ENCODE data around the gene KIF1B. TPM values are rescaled to one million over a fixed set of nuclear protein-coding genes. Genes with fewer than 3 reads are reported as not detected.
"Not testable (repeated sequence)": the region's sequence is repeated elsewhere in the genome, so short reads cannot be mapped to it uniquely, and the experiment has no call there.

Gene KIF1B
- total and polyA plus RNA-seq, 2 donors, result 5.5 to 6.9 TPM

DNA sequence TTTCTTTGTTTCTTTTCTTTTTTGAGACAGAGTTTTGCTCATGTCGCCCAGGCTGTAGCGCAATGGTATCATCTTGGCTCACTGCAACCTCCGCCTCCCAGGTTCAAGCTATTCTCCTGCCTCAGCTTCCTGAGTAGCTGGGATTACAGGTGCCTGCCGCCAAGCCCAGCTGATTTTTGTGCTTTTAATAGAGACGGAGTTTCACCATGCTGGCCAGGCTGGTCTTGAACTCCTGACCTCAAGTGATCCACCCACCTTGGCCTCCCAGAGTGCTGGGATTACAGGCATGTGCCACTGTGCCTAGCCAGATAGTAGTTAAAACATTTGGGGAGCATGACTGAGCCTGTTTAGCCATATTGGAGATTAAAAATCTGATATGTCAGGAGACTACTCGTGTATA lies 10.3 kb downstream of the KIF1B start:
- H3K36me3 ChIP-seq (ENCODE audit: control insufficient read depth in 2 of 2, insufficient read depth in 2 of 2, low read length in 1 of 2); DNase-seq (ENCODE audit: low read depth in 6 of 9, low spot score in 9 of 9); H3K4me1 ChIP-seq (ENCODE audit: control insufficient read depth in 2 of 2, insufficient read depth in 2 of 2, low read length in 2 of 2); H3K27ac ChIP-seq (ENCODE audit: low read depth in 1 of 2, low read length in 1 of 2); H3K4me3 ChIP-seq (ENCODE audit: low read length in 2 of 2); H3K27me3 ChIP-seq (ENCODE audit: control insufficient read depth in 2 of 2, insufficient read depth in 1 of 2, low read length in 1 of 2): not testable (repeated sequence)
- peaks cover 0 to 10% of the 10 kb centered on the region in 2 donors for H3K9me3 ChIP-seq (ENCODE audit: control insufficient read depth in 2 of 2, insufficient read depth in 1 of 2, low read length in 1 of 2)
- 98% methylated on average over 6 of the region's 6 CpGs for WGBS

DNA sequence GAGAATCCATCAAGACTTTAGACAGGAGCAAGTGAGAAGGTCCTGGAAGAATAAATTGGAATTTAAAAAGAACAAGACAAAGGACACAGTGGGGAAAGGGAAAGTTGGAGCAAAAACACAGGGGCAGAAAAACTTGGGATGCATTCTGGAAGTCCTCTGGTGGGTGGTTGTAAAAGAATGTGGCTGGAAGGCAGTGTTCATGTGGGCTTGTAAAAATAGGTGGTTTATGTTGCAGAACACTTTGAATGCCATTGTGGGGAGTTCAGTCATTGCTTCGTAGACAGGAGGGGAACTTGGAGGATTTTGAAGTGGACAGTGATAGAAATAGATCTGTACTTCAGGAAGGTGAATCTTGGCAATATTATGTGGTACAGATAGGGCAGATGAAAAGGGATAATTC lies 15.2 kb downstream of the KIF1B start:
- peaks cover 0 to 10% of the 10 kb centered on the region in 2 donors for H3K9me3 ChIP-seq (ENCODE audit: control insufficient read depth in 2 of 2, insufficient read depth in 1 of 2, low read length in 1 of 2)

DNA sequence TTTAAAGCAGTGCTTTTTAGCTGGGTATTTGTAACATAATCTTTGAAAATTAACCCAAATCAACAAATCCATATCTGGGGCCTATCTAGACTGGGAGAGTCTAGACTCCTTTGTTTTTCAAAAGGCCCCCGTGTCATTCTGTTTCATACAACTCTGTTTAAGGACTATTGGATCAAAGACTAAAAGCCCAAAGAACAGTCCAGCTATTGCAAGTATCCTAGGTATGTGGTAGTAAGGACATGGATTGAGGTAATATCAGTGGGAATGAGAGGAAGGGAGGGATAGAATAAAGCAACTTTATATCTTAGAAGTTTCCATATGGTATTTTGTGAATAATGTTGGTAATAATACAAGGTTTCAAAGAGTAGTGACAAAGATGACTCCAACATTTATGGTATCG lies 18.2 kb downstream of the KIF1B start:
- Histone ChIP-seq H3K4me3 (ENCODE audit: low read length in 2 of 2) (no peak overlapping the region), H3K36me3 (ENCODE audit: control insufficient read depth in 2 of 2, insufficient read depth in 2 of 2, low read length in 1 of 2) (no peaks in the 10 kb centered on the region), H3K4me1 (ENCODE audit: control insufficient read depth in 2 of 2, insufficient read depth in 2 of 2, low read length in 2 of 2) (no peaks in the 10 kb centered on the region), H3K27ac (ENCODE audit: low read depth in 1 of 2, low read length in 1 of 2) (no peak overlapping the region), H3K9me3 (ENCODE audit: control insufficient read depth in 2 of 2, insufficient read depth in 1 of 2, low read length in 1 of 2) (peaks cover 0 to 10% of the 10 kb centered on the region in 2 donors), H3K27me3 (ENCODE audit: control insufficient read depth in 2 of 2, insufficient read depth in 1 of 2, low read length in 1 of 2) (no peaks in the 10 kb centered on the region)
- 99% methylated on average over 2 of the region's 2 CpGs for WGBS
- DNase-seq (ENCODE audit: low read depth in 6 of 9, low spot score in 9 of 9), result no peak

More for the DNA sequence above, 15.2 kb downstream of the KIF1B start:
- Histone ChIP-seq H3K4me1 (ENCODE audit: control insufficient read depth in 2 of 2, insufficient read depth in 2 of 2, low read length in 2 of 2) (no peaks in the 10 kb centered on the region), H3K4me3 (ENCODE audit: low read length in 2 of 2) (no peak overlapping the region), H3K36me3 (ENCODE audit: control insufficient read depth in 2 of 2, insufficient read depth in 2 of 2, low read length in 1 of 2) (no peaks in the 10 kb centered on the region), H3K27me3 (ENCODE audit: control insufficient read depth in 2 of 2, insufficient read depth in 1 of 2, low read length in 1 of 2) (no peaks in the 10 kb centered on the region), H3K27ac (ENCODE audit: low read depth in 1 of 2, low read length in 1 of 2) (no peak overlapping the region)
- DNase-seq (ENCODE audit: low read depth in 6 of 9, low spot score in 9 of 9), result no peak
- WGBS, result 94% methylated on average over 1 of the region's 1 CpG

DNA sequence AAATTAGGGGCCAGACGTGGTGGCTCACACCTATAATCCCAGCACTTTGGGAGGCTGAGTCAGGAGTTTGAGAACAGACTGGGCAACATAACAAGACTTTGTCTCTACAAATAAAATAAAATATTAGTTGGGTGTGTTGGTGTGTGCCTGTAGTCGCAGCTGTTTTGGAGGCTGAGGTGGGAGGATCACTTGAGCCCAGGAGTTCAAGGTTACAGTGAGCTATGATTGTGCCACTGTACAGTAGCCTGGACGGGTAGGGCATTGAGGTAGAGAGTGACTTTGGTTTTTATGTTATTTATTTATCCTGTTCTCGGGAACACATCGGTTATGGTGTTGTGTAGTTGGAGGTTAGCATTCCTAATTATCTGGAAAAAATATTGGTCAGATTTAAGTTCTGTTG lies 19.5 kb downstream of the KIF1B start:
- 99% methylated on average over 5 of the region's 5 CpGs for WGBS
- no peak overlapping the region for H3K27ac ChIP-seq (ENCODE audit: low read depth in 1 of 2, low read length in 1 of 2)
- peaks cover 0 to 4% of the 10 kb centered on the region in 2 donors for H3K9me3 ChIP-seq (ENCODE audit: control insufficient read depth in 2 of 2, insufficient read depth in 1 of 2, low read length in 1 of 2)
- no peaks in the 10 kb centered on the region for H3K36me3 ChIP-seq (ENCODE audit: control insufficient read depth in 2 of 2, insufficient read depth in 2 of 2, low read length in 1 of 2)
- no peaks in the 10 kb centered on the region for H3K4me1 ChIP-seq (ENCODE audit: control insufficient read depth in 2 of 2, insufficient read depth in 2 of 2, low read length in 2 of 2)
- no peak for DNase-seq (ENCODE audit: low read depth in 6 of 9, low spot score in 9 of 9)
- no peaks in the 10 kb centered on the region for H3K27me3 ChIP-seq (ENCODE audit: control insufficient read depth in 2 of 2, insufficient read depth in 1 of 2, low read length in 1 of 2)
- no peak overlapping the region for H3K4me3 ChIP-seq (ENCODE audit: low read length in 2 of 2)

DNA sequence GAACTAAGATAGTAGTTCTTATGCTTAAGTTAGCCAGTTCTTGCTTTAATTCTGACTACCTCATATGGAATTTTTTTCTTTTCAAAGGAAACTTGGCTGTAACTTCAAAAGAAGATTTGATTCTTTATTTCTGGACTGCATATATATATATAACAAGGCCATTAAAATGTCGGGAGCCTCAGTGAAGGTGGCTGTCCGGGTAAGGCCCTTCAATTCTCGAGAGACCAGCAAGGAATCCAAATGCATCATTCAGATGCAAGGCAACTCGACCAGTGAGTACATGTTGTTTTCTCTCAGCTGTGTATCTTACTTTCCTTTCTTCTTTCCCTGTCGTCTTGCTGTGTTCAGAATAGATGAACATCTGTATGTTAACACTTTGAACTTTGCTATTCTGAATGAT lies 21.8 kb downstream of the KIF1B start:
- Histone ChIP-seq H3K27me3 (ENCODE audit: control insufficient read depth in 2 of 2, insufficient read depth in 1 of 2, low read length in 1 of 2) (no peaks in the 10 kb centered on the region), H3K36me3 (ENCODE audit: control insufficient read depth in 2 of 2, insufficient read depth in 2 of 2, low read length in 1 of 2) (no peaks in the 10 kb centered on the region), H3K4me3 (ENCODE audit: low read length in 2 of 2) (no peak overlapping the region), H3K27ac (ENCODE audit: low read depth in 1 of 2, low read length in 1 of 2) (no peak overlapping the region), H3K9me3 (ENCODE audit: control insufficient read depth in 2 of 2, insufficient read depth in 1 of 2, low read length in 1 of 2) (no peaks in the 10 kb centered on the region), H3K4me1 (ENCODE audit: control insufficient read depth in 2 of 2, insufficient read depth in 2 of 2, low read length in 2 of 2) (no peaks in the 10 kb centered on the region)
- no peak for DNase-seq (ENCODE audit: low read depth in 6 of 9, low spot score in 9 of 9)
- 89% methylated on average over 5 of the region's 5 CpGs for WGBS

DNA sequence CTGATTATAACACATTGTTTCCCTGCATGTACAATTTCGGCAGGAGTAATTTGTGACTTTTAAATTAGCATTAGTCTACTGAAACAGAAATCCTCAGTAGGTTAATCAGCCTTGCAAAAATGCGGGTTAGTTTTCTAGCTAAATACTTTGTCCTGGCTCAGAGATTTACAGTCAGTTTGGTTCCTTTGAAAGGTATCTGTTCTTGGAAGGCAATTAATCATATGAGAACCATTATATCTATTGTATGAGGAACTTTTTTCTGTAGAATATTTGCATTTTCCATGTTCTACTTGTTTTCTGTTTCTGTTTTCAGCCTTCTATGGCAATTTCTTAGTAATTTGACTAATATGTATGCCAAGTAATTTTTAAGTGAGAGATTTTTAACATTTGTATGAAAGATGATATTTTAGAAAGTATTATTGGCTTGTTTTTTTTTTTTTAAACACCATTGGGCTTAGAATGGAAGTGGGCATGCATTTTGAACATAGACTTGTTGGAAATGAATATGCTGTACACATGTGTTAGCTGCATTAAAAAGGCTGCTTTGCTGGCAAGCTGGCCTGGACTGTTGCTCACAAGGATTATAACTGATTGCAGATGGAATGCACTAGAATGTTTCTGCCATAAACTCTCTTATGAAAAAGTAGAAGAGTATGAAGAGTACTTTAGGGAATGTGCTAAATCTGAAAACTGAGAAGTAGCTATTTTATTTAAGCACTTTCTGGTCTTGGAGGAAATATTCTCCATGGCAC lies 26.2 kb downstream of the KIF1B start:
- 93% methylated on average over 2 of the region's 2 CpGs for WGBS
- Histone ChIP-seq H3K4me1 (ENCODE audit: control insufficient read depth in 2 of 2, insufficient read depth in 2 of 2, low read length in 2 of 2) (no peaks in the 10 kb centered on the region), H3K4me3 (ENCODE audit: low read length in 2 of 2) (no peak overlapping the region), H3K36me3 (ENCODE audit: control insufficient read depth in 2 of 2, insufficient read depth in 2 of 2, low read length in 1 of 2) (no peaks in the 10 kb centered on the region), H3K27me3 (ENCODE audit: control insufficient read depth in 2 of 2, insufficient read depth in 1 of 2, low read length in 1 of 2) (no peaks in the 10 kb centered on the region), H3K27ac (ENCODE audit: low read depth in 1 of 2, low read length in 1 of 2) (no peak overlapping the region), H3K9me3 (ENCODE audit: control insufficient read depth in 2 of 2, insufficient read depth in 1 of 2, low read length in 1 of 2) (no peaks in the 10 kb centered on the region)
- no peak for DNase-seq (ENCODE audit: low read depth in 6 of 9, low spot score in 9 of 9)

DNA sequence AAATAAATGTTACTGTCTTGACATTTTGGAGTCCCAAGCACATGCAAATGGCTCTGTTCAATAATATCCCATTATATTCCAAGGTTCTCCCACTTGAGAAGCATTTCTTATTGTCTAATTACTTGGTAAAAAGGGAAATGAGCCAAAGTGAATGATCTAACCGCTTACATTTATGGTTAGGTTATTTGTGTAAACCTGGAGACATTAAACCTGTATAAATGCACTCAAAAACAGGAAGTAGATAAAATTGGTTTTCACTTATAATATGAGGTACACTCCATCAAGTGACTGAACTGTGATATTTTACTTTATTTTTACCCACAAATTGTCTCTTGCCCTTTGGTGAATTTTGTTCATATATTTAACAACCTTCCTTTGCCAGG lies 26.8 kb downstream of the KIF1B start:
- no peak overlapping the region for H3K27ac ChIP-seq (ENCODE audit: low read depth in 1 of 2, low read length in 1 of 2)
- no peaks in the 10 kb centered on the region for H3K27me3 ChIP-seq (ENCODE audit: control insufficient read depth in 2 of 2, insufficient read depth in 1 of 2, low read length in 1 of 2)
- no peaks in the 10 kb centered on the region for H3K4me1 ChIP-seq (ENCODE audit: control insufficient read depth in 2 of 2, insufficient read depth in 2 of 2, low read length in 2 of 2)
- no peaks in the 10 kb centered on the region for H3K36me3 ChIP-seq (ENCODE audit: control insufficient read depth in 2 of 2, insufficient read depth in 2 of 2, low read length in 1 of 2)
- H3K9me3 ChIP-seq (ENCODE audit: control insufficient read depth in 2 of 2, insufficient read depth in 1 of 2, low read length in 1 of 2), result no peaks in the 10 kb centered on the region
- 79% methylated on average over 1 of the region's 1 CpG for WGBS
- no peak for DNase-seq (ENCODE audit: low read depth in 6 of 9, low spot score in 9 of 9)
- no peak overlapping the region for H3K4me3 ChIP-seq (ENCODE audit: low read length in 2 of 2)

DNA sequence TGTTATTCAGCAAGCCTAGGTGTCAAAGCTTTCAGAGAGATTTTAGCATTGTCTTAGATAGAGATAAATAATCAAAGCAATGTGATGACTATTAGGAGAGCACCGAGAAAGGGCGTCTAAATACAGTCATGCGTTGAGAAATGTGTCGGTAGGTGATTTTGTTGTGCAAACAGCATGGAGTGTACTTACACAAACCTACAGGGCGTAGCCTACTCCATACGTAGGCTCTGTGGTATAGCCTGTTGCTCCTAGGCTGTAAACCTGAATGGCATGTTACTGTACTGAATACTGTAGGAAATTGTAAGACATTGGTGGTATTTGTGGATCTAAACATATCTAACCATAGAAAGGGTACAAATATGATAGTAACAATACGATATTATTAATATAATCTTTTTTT lies 31.8 kb downstream of the KIF1B start:
- Histone ChIP-seq H3K4me1 (ENCODE audit: control insufficient read depth in 2 of 2, insufficient read depth in 2 of 2, low read length in 2 of 2) (no peaks in the 10 kb centered on the region), H3K27ac (ENCODE audit: low read depth in 1 of 2, low read length in 1 of 2) (no peak overlapping the region), H3K9me3 (ENCODE audit: control insufficient read depth in 2 of 2, insufficient read depth in 1 of 2, low read length in 1 of 2) (no peaks in the 10 kb centered on the region), H3K27me3 (ENCODE audit: control insufficient read depth in 2 of 2, insufficient read depth in 1 of 2, low read length in 1 of 2) (no peaks in the 10 kb centered on the region), H3K36me3 (ENCODE audit: control insufficient read depth in 2 of 2, insufficient read depth in 2 of 2, low read length in 1 of 2) (no peaks in the 10 kb centered on the region), H3K4me3 (ENCODE audit: low read length in 2 of 2) (no peak overlapping the region)
- DNase-seq (ENCODE audit: low read depth in 6 of 9, low spot score in 9 of 9), result no peak
- WGBS, result 96% methylated on average over 7 of the region's 7 CpGs

DNA sequence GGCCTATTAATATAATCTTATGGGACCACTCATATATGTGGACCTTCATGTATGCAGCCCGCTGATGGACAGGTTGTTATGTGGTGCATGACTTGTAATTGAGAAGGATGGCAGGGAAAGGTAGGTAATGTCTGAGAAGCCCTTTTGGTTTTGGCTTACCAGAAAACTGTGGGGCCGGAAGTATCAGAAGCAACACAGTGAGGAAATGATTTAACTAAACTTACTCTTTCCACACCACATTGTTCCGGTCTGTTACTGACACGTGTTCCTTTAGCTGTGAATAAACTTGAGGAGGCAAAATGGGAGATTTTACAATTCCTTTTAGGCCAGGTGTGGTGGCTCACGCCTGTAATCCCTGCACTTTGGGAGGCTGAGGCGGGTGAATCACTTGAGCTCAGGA lies 32.4 kb downstream of the KIF1B start:
- Histone ChIP-seq H3K27me3 (ENCODE audit: control insufficient read depth in 2 of 2, insufficient read depth in 1 of 2, low read length in 1 of 2) (no peaks in the 10 kb centered on the region), H3K4me1 (ENCODE audit: control insufficient read depth in 2 of 2, insufficient read depth in 2 of 2, low read length in 2 of 2) (no peaks in the 10 kb centered on the region), H3K36me3 (ENCODE audit: control insufficient read depth in 2 of 2, insufficient read depth in 2 of 2, low read length in 1 of 2) (no peaks in the 10 kb centered on the region), H3K9me3 (ENCODE audit: control insufficient read depth in 2 of 2, insufficient read depth in 1 of 2, low read length in 1 of 2) (no peaks in the 10 kb centered on the region), H3K4me3 (ENCODE audit: low read length in 2 of 2) (no peak overlapping the region), H3K27ac (ENCODE audit: low read depth in 1 of 2, low read length in 1 of 2) (peak overlapping the region in 1 of 2 donors; percentile 5)
- 91% methylated on average over 6 of the region's 6 CpGs for WGBS
- DNase-seq (ENCODE audit: low read depth in 6 of 9, low spot score in 9 of 9), result no peak

All from thymus (tissue), 11 donors.